GM12872 (cell line): ENCODE results near the gene SPON1.

Source experiments
- CTCF ChIP-seq: IDR thresholded peaks from 3 replicates; pipeline ENCODE4 v1.5.1; 2011; ENCODE audit warnings: low read depth, mild to moderate bottlenecking, low read length, moderate library complexity; ENCODE audit not compliant: insufficient read depth

Gene SPON1

GRCh38 chr11:14036469-14036868 lies 73.9 kb downstream of the SPON1 start:
- no peak for TF ChIP-seq CTCF

DNA sequence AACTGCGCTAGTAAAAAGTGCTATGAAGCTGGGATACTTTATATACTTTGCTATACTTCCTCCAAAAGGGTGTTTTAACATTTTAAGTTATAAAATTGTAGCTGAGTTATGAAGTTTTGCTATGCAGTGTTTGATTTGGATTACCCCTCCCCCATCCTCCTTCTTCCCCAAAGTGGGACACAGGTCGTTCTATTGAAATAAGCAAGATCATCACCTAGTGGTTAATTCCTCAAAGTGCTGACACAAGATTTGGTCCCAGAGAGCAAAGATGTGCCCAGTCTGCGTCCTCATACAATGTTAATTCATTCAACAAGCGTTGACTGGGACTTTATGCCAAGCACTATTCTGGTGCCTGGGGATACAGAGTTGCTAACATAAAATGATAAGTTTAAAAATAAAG lies 78.5 kb downstream of the SPON1 start:
- peak; percentile 28; the same call in 2 of the 3 replicates for TF ChIP-seq CTCF

GRCh38 chr11:14041565-14041964 lies 79.0 kb downstream of the SPON1 start:
- TF ChIP-seq CTCF, result no peak

GRCh38 chr11:14042686-14043465 lies 80.4 kb downstream of the SPON1 start:
- no peak for TF ChIP-seq CTCF

GRCh38 chr11:14044916-14045315 lies 82.4 kb downstream of the SPON1 start:
- no peak for TF ChIP-seq CTCF

DNA sequence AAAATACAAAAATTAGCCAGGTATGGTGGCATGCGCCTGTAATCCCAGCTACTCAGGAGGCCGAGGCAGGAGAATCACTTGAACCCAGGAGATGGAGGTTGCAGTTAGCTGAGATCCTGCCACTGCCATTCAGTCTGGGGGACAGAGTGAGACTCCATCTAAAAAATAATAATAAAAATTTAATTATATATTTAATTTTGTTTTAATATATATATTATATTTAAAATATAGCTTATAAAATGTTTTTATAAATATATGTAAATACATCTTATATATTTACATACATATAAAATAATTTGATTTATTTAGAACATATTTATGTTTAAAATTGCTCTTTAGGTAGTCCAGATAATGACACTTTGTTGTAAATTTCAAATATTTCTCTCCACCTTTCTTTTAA lies 82.9 kb downstream of the SPON1 start:
- no peak for TF ChIP-seq CTCF

- TF ChIP-seq CTCF, result no peak
These were observed 89.7 kb downstream of the SPON1 start for GRCh38 chr11:14052198-14052597.
